HepG2 (cell line): ENCODE results near the gene SYTL5. TPM values are rescaled to one million over a fixed set of nuclear protein-coding genes. Genes with fewer than 3 reads are reported as not detected.

ENCODE experiments used
- ADNP ChIP-seq: sonication (generic); formaldehyde crosslinking; IDR thresholded peaks from 2 replicates; pipeline ENCODE4 v1.4.0; 2020; ENCODE audit warnings: missing genetic modification reagents
- ASH2L ChIP-seq: fragments of 300-600, 200-600 bp; sonication (generic); IDR thresholded peaks from 2 replicates; pipeline ENCODE4 v1.7.0; 2017; ENCODE audit warnings: low read depth, mild to moderate bottlenecking, moderate library complexity, mixed read lengths, low read length; ENCODE audit not compliant: insufficient read length
- PLRG1 ChIP-seq: fragments of 450-650 bp; conservative IDR thresholded peaks from 2 replicates; pipeline ENCODE4 v1.6.1; 2016
- RAD21 ChIP-seq: fragments of 450-650 bp; formaldehyde crosslinking; IDR thresholded peaks from 2 replicates; pipeline ENCODE4 v1.5.0; 2020; ENCODE audit warnings: mild to moderate bottlenecking
- RBAK ChIP-seq: sonication (generic); formaldehyde crosslinking; IDR thresholded peaks from 2 replicates; pipeline ENCODE4 v1.5.1; 2020; ENCODE audit warnings: mild to moderate bottlenecking, missing genetic modification reagents
- SOX6 ChIP-seq, 2 experiments: fragments of 450-650 bp in 1 of 2; sonication (generic) in 1 of 2; formaldehyde crosslinking in 1 of 2; IDR thresholded peaks; 2 replicates each; pipeline versions ENCODE4 v1.4.0 to v1.6.1; 2017 to 2020; ENCODE audit warnings: antibody characterized with exemption in 1 of 2, mild to moderate bottlenecking in 1 of 2, missing genetic modification reagents in 1 of 2
- SP140L ChIP-seq: sonication (generic); formaldehyde crosslinking; IDR thresholded peaks from 2 replicates; pipeline ENCODE4 v1.4.0; 2020; ENCODE audit warnings: missing genetic modification reagents, borderline replicate concordance
- TAF1 ChIP-seq: sonication (generic); formaldehyde crosslinking; IDR thresholded peaks from 2 replicates; pipeline ENCODE4 v1.4.0; 2020; ENCODE audit warnings: missing genetic modification reagents
- ZNF460 ChIP-seq: sonication (generic); formaldehyde crosslinking; IDR thresholded peaks from 2 replicates; pipeline ENCODE4 v1.5.1; 2020; ENCODE audit warnings: missing genetic modification reagents, mild to moderate bottlenecking, borderline replicate concordance
- ZNF883 ChIP-seq: sonication (generic); formaldehyde crosslinking; IDR thresholded peaks from 2 replicates; pipeline ENCODE4 v1.5.1; 2020; ENCODE audit warnings: mild to moderate bottlenecking, missing genetic modification reagents; ENCODE audit errors: not compliant biosample characterization
- polyA plus RNA-seq, 8 experiments: library from polyadenylated mRNA; depleted of rRNA in 3 of 8; stranded (reverse) in 7 of 8; unstranded in 1 of 8; fragments of >200 nt; fragmentation: Illumina TruSeq in 4 of 8; extraction: Trizol in 4 of 8; gene quantifications; 2 replicates each; pipeline versions ENCODE4 v1.2.1 to v1.2.3, GENCODE V29; 2011 to 2016; ENCODE audit warnings: low read depth in 4 of 8, missing spikeins in 1 of 8, mixed read lengths in 1 of 8; ENCODE audit not compliant: insufficient read depth in 1 of 8
- total RNA-seq, 5 experiments: library from RNA; depleted of rRNA; stranded (reverse); fragments of >200 nt; fragmentation: Illumina TruSeq; extraction: Trizol; gene quantifications; 2 replicates each; pipeline ENCODE4 v1.2.3, GENCODE V29; 2016; ENCODE audit warnings: low read depth in 1 of 5
- TF ChIP-seq, protein P1 (sequence below): sonication (generic); formaldehyde crosslinking; IDR thresholded peaks from 2 replicates; pipeline ENCODE4 v1.8.0; 2022; ENCODE audit warnings: mild to moderate bottlenecking, missing genetic modification reagents; ENCODE audit not compliant: insufficient replicate concordance
- TF ChIP-seq, protein P2 (sequence below): IDR thresholded peaks from 2 replicates; pipeline ENCODE4 v1.6.1; 2016; ENCODE audit warnings: mild to moderate bottlenecking
- TF ChIP-seq, protein P3 (sequence below): sonication (generic); formaldehyde crosslinking; IDR thresholded peaks from 2 replicates; pipeline ENCODE4 v1.4.0; 2020; ENCODE audit warnings: mild to moderate bottlenecking, missing genetic modification reagents
- TF ChIP-seq, protein P4 (sequence below), 2 experiments: sonication (generic) in 1 of 2; formaldehyde crosslinking in 1 of 2; IDR thresholded peaks; 2 replicates each; pipeline versions ENCODE4 v1.5.1 to v1.6.1; 2011 to 2020; ENCODE audit warnings: borderline replicate concordance in 1 of 2, low read depth in 1 of 2, low read length in 1 of 2, mild to moderate bottlenecking in 1 of 2, missing genetic modification reagents in 1 of 2, moderate library complexity in 1 of 2
- TF ChIP-seq, protein P5 (sequence below): sonication (generic); formaldehyde crosslinking; IDR thresholded peaks from 2 replicates; pipeline ENCODE4 v1.8.0; 2022; ENCODE audit warnings: missing genetic modification reagents, mild to moderate bottlenecking, inconsistent platforms, borderline replicate concordance
- TF ChIP-seq, protein P6 (sequence below), 2 experiments: fragments of 450-650 bp in 1 of 2; sonication (generic) in 1 of 2; formaldehyde crosslinking; IDR thresholded peaks; 2 replicates each; pipeline versions ENCODE4 v1.5.0 to v1.8.0; 2020 to 2022; ENCODE audit warnings: mild to moderate bottlenecking in 1 of 2, missing genetic modification reagents in 1 of 2

SYTL5 gene
- total and polyA plus RNA-seq, 2 of the 13 experiments (the other 11 are each of a cell fraction or from before 2014, with no cell fraction given), result not detected

DNA sequence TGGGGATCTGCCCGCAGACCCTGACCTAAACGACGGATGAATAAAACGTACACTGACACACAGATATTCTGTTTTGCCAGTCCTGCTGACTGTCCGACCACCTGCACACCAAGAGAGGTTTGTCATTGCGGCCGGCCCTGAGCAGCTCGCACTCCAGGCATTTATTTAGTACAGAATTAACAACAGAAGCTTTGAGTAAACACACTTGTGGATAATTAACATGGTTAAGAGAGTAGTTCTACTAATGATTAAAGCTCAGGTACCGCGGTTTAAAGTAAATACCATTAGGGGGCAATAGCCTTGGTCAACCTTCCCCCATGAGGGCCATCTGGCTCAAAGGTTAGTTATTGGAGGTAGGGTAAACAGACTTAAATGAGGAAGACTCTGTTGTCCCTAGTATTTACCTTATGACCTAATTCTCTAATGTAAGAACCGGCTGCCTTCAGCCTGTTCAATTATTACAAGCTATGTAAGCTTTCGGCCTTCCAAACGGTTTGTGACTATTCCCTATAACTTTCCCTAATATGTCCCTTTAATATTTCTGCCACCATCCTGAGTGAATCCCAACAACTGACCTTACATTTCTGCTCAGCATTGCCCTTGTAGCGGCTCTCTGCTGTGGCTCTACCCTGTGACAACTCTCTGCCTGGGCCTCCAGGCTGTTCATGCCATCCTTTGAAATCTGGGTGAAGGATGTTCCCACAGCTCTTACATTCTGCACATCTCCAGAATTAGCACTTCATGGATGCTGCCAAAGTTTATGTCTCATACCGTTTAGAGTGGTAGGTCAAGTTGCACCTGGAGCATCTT is 46.9 kb upstream of the SYTL5 start (continued):
- TF ChIP-seq, protein P1, sequence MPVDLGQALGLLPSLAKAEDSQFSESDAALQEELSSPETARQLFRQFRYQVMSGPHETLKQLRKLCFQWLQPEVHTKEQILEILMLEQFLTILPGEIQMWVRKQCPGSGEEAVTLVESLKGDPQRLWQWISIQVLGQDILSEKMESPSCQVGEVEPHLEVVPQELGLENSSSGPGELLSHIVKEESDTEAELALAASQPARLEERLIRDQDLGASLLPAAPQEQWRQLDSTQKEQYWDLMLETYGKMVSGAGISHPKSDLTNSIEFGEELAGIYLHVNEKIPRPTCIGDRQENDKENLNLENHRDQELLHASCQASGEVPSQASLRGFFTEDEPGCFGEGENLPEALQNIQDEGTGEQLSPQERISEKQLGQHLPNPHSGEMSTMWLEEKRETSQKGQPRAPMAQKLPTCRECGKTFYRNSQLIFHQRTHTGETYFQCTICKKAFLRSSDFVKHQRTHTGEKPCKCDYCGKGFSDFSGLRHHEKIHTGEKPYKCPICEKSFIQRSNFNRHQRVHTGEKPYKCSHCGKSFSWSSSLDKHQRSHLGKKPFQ (CRISPR knock-in tag), result no peak
- TF ChIP-seq SP140L (CRISPR knock-in tag) (no peak), ASH2L (peak; percentile 74), SOX6 (IDR thresholded peaks at IDR 0.05) (no peak), SOX6 (CRISPR knock-in tag; IDR thresholded peaks at IDR 0.05) (peak; percentile 85), ADNP (peak; percentile 92), ZNF460 (no peak), RBAK (no peak), TAF1 (CRISPR knock-in tag) (no peak), PLRG1 (no peak), RAD21 (CRISPR knock-in tag) (no peak), ZNF883 (CRISPR knock-in tag) (no peak)
- TF ChIP-seq, protein P2, sequence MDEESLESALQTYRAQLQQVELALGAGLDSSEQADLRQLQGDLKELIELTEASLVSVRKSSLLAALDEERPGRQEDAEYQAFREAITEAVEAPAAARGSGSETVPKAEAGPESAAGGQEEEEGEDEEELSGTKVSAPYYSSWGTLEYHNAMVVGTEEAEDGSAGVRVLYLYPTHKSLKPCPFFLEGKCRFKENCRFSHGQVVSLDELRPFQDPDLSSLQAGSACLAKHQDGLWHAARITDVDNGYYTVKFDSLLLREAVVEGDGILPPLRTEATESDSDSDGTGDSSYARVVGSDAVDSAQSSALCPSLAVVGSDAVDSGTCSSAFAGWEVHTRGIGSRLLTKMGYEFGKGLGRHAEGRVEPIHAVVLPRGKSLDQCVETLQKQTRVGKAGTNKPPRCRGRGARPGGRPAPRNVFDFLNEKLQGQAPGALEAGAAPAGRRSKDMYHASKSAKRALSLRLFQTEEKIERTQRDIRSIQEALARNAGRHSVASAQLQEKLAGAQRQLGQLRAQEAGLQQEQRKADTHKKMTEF, result peak; percentile 85
- TF ChIP-seq, protein P3, sequence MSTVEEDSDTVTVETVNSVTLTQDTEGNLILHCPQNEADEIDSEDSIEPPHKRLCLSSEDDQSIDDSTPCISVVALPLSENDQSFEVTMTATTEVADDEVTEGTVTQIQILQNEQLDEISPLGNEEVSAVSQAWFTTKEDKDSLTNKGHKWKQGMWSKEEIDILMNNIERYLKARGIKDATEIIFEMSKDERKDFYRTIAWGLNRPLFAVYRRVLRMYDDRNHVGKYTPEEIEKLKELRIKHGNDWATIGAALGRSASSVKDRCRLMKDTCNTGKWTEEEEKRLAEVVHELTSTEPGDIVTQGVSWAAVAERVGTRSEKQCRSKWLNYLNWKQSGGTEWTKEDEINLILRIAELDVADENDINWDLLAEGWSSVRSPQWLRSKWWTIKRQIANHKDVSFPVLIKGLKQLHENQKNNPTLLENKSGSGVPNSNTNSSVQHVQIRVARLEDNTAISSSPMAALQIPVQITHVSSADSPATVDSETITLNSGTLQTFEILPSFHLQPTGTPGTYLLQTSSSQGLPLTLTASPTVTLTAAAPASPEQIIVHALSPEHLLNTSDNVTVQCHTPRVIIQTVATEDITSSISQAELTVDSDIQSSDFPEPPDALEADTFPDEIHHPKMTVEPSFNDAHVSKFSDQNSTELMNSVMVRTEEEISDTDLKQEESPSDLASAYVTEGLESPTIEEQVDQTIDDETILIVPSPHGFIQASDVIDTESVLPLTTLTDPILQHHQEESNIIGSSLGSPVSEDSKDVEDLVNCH (CRISPR knock-in tag), result no peak
- TF ChIP-seq, protein P4, sequence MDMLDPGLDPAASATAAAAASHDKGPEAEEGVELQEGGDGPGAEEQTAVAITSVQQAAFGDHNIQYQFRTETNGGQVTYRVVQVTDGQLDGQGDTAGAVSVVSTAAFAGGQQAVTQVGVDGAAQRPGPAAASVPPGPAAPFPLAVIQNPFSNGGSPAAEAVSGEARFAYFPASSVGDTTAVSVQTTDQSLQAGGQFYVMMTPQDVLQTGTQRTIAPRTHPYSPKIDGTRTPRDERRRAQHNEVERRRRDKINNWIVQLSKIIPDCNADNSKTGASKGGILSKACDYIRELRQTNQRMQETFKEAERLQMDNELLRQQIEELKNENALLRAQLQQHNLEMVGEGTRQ (IDR thresholded peaks at IDR 0.05; ENCODE audit: low read depth, low read length), result no peak
- TF ChIP-seq, protein P4 (CRISPR knock-in tag; IDR thresholded peaks at IDR 0.05; ENCODE audit: borderline replicate concordance), result no peak
- TF ChIP-seq, protein P5, sequence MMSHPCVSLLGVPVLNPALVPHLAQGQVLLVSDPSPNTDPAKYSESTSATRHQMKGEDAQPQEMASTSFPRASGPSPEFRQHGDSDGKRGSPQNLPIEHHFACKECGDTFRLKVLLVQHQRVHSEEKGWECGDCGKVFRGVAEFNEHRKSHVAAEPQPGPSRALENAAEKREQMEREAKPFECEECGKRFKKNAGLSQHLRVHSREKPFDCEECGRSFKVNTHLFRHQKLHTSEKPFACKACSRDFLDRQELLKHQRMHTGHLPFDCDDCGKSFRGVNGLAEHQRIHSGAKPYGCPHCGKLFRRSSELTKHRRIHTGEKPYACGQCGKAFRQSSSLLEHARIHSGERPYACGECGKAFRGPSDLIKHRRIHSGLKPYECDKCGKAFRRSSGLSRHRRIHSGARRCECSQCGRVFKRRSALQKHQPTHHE (CRISPR knock-in tag), result no peak
- TF ChIP-seq, protein P6, sequence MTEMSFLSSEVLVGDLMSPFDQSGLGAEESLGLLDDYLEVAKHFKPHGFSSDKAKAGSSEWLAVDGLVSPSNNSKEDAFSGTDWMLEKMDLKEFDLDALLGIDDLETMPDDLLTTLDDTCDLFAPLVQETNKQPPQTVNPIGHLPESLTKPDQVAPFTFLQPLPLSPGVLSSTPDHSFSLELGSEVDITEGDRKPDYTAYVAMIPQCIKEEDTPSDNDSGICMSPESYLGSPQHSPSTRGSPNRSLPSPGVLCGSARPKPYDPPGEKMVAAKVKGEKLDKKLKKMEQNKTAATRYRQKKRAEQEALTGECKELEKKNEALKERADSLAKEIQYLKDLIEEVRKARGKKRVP (CRISPR knock-in tag; IDR thresholded peaks at IDR 0.05), result 0 out of 4 replicates have a peak, but pooled peaks of 1 of the 2 experiments have one; percentile 34
